Natural killer cell (primary cell): Measurements from ENCODE around the gene ZMAT5. TPM values are rescaled to one million over a fixed set of nuclear protein-coding genes. Genes with fewer than 3 reads are reported as not detected.

Experiments used
- ATAC-seq, 3 donors: fragments of 150-1000 bp in 2 of 3; fragments of 200-7000 bp in 1 of 3; cut with Tn5 transposase; 1 replicate in 1 of 3; 2 replicates in 2 of 3; pipeline ENCODE4 v1.10.0; 2021; ENCODE audit warnings: mild to moderate bottlenecking in 2 of 3, moderate library complexity in 2 of 3
- DNase-seq, 2 donors: peaks; one replicate each; pipeline versions ENCODE4 v3.0.0 to v3.0.0-alpha.2; 2013 to 2021; ENCODE audit warnings: mixed read lengths in 1 of 2
- H3K27ac ChIP-seq: one replicate; pipeline ENCODE4 v1.5.1; 2013; ENCODE audit warnings: mild to moderate bottlenecking, low read length
- H3K27me3 ChIP-seq: one replicate; pipeline ENCODE4 v1.6.1; 2013; ENCODE audit warnings: low read length; ENCODE audit not compliant: control insufficient read depth, insufficient read depth
- H3K36me3 ChIP-seq: one replicate; pipeline ENCODE4 v1.6.1; 2013; ENCODE audit warnings: low read length; ENCODE audit not compliant: control insufficient read depth, insufficient read depth
- H3K4me1 ChIP-seq: one replicate; pipeline ENCODE4 v1.6.1; 2013; ENCODE audit warnings: low read length; ENCODE audit not compliant: control insufficient read depth, insufficient read depth
- H3K4me3 ChIP-seq: one replicate; pipeline ENCODE4 v1.5.1; 2013; ENCODE audit warnings: low read length
- H3K9me3 ChIP-seq: one replicate; pipeline ENCODE4 v1.6.1; 2013; ENCODE audit warnings: low read length; ENCODE audit not compliant: control insufficient read depth, insufficient read depth
- H3K27ac Mint-ChIP-seq, 2 donors: one replicate each; pipeline ENCODE4 v1.8.0; 2022; ENCODE audit warnings: mild to moderate bottlenecking in 2 of 2, mixed read lengths in 2 of 2, moderate library complexity in 1 of 2
- H3K27me3 Mint-ChIP-seq, 2 donors: one replicate each; pipeline ENCODE4 v1.8.0; 2022; ENCODE audit warnings: low read depth in 2 of 2, mixed read lengths in 2 of 2
- H3K36me3 Mint-ChIP-seq: one replicate; pipeline ENCODE4 v1.8.0; 2022; ENCODE audit warnings: mixed read lengths
- H3K4me1 Mint-ChIP-seq, 2 donors: one replicate each; pipeline ENCODE4 v1.8.0; 2022; ENCODE audit warnings: mixed read lengths in 2 of 2
- H3K4me3 Mint-ChIP-seq: one replicate; pipeline ENCODE4 v1.8.0; 2022; ENCODE audit warnings: mild to moderate bottlenecking, moderate library complexity, mixed read lengths
- H3K9me3 Mint-ChIP-seq, 2 donors: one replicate each; pipeline ENCODE4 v1.8.0; 2022; ENCODE audit warnings: mixed read lengths in 2 of 2
- CTCF ChIP-seq: fragments of 200-600 bp; IDR thresholded peaks from one replicate; pipeline ENCODE4 v1.8.0; 2022; ENCODE audit warnings: antibody characterized with exemption
- WGBS: methylation state at CpG from one replicate; pipeline ENCODE4 v1.1.7; 2013; ENCODE audit warnings: missing lambda C conversion rate; ENCODE audit not compliant: insufficient coverage; 5-methylcytosine and 5-hydroxymethylcytosine counted together
- intact Hi-C: fragments of 100-400 bp; cut with micrococcal nuclease; formaldehyde crosslinking; loops from one replicate; pipeline ENCODE4 v1.14.2; 2022
- total RNA-seq, 4 donors: library from RNA; stranded (reverse); fragments of 120-200 nt in 1 of 4; gene quantifications; one replicate each; pipeline versions ENCODE4 v1.2.3 to v1.2.4, GENCODE V29; 2013 to 2022

The ZMAT5 gene
- total RNA-seq, 3 donors from 2014 or later (not counting 1 experiment from before 2014, with no cell fraction given), result 15.9 to 20.0 (median 16.0) TPM

GRCh38 chr22:29731058-29731850, 35.6 kb downstream of the ZMAT5 start:
- intact Hi-C loops, result no loop called here
- H3K9me3 Mint-ChIP-seq, result no peaks in the 10 kb centered on the region
- Histone ChIP-seq H3K36me3 (peaks cover 7% of the 10 kb centered on the region), H3K27ac (no peak overlapping the region), H3K9me3 (no peaks in the 10 kb centered on the region), H3K27me3 (no peaks in the 10 kb centered on the region), H3K4me3 (no peak overlapping the region), H3K4me1 (no peaks in the 10 kb centered on the region)
- H3K27me3 Mint-ChIP-seq, result no peaks in the 10 kb centered on the region
- no peak overlapping the region for H3K4me3 Mint-ChIP-seq
- WGBS, result 93% methylated on average over 17 of the region's 18 CpGs
- DNase-seq, result no peak
- H3K36me3 Mint-ChIP-seq, result no peaks in the 10 kb centered on the region
- TF ChIP-seq CTCF, result no peak
- ATAC-seq, result no peak
- no peak overlapping the region for H3K27ac Mint-ChIP-seq
- H3K4me1 Mint-ChIP-seq, result no peaks in the 10 kb centered on the region

GRCh38 chr22:29729161-29729560, 37.6 kb downstream of the ZMAT5 start:
- H3K4me3 Mint-ChIP-seq, result no peak overlapping the region

GRCh38 chr22:29727131-29727523, 39.7 kb downstream of the ZMAT5 start:
- WGBS, result 11% methylated on average over 17 of the region's 17 CpGs
- Mint-ChIP-seq H3K9me3 (no peaks in the 10 kb centered on the region), H3K27ac (no peak overlapping the region), H3K4me1 (no peaks in the 10 kb centered on the region), H3K36me3 (no peaks in the 10 kb centered on the region), H3K4me3 (no peak overlapping the region), H3K27me3 (no peaks in the 10 kb centered on the region)
- H3K36me3 ChIP-seq, result peaks cover 7% of the 10 kb centered on the region
- no peak overlapping the region for H3K4me3 ChIP-seq
- no peaks in the 10 kb centered on the region for H3K4me1 ChIP-seq
- DNase-seq (peak in 1 of 2 donors; percentile 35), ATAC-seq (peak in 1 of 3 donors; percentile 28)
- TF ChIP-seq CTCF, result no peak
- no peak overlapping the region for H3K27ac ChIP-seq
- intact Hi-C loops, result no loop called here
- no peaks in the 10 kb centered on the region for H3K27me3 ChIP-seq
- no peaks in the 10 kb centered on the region for H3K9me3 ChIP-seq

More at GRCh38 chr22:29729161-29729560, 37.6 kb downstream of the ZMAT5 start:
- Histone ChIP-seq H3K4me3 (no peak overlapping the region), H3K27me3 (no peaks in the 10 kb centered on the region), H3K36me3 (peaks cover 7% of the 10 kb centered on the region), H3K9me3 (no peaks in the 10 kb centered on the region), H3K4me1 (no peaks in the 10 kb centered on the region), H3K27ac (no peak overlapping the region)
- H3K4me1 Mint-ChIP-seq, result no peaks in the 10 kb centered on the region
- DNase-seq (no peak), ATAC-seq (no peak)
- intact Hi-C loops, result no loop called here
- no peaks in the 10 kb centered on the region for H3K9me3 Mint-ChIP-seq
- no peak overlapping the region for H3K27ac Mint-ChIP-seq
- no peak for TF ChIP-seq CTCF
- no peaks in the 10 kb centered on the region for H3K36me3 Mint-ChIP-seq
- 97% methylated on average over 20 of the region's 20 CpGs for WGBS
- no peaks in the 10 kb centered on the region for H3K27me3 Mint-ChIP-seq
